ENCODE data around the gene IL4R. TPM values are rescaled to one million over a fixed set of nuclear protein-coding genes. Genes with fewer than 3 reads are reported as not detected.

IL4R gene
- total RNA-seq, 1 donor from 2014 or later: 7.8 TPM

DNA sequence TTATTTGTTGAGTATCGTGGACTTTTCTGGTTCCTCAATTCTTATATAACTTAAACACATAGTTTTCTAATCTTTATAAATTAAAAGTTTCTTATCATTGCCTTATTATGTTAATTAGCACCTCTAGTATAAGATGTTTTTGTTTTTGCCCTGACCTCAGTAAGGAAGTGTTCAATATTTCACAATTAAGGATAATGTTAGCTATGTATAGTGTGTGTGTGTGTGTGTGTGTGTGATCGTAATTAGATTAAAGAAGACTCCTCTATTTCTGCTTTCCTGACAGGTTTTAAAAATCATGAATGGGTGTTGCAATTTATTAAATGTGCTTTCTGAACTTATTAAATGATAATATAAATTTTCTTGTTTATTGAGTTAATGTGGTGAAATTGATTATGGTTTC lies 100.2 kb downstream of the IL4R start:
- H3K4me3 ChIP-seq (ENCODE audit: low read length in 3 of 3): no peak overlapping the region
- H3K27me3 ChIP-seq (ENCODE audit: control insufficient read depth in 3 of 3, insufficient read depth in 3 of 3, low read length in 3 of 3): peaks cover 0 to 2% (median 0%) of the 10 kb centered on the region in 3 donors
- H3K9ac ChIP-seq (ENCODE audit: low read depth in 1 of 3, low read length in 3 of 3): no peak overlapping the region
- H3K36me3 ChIP-seq (ENCODE audit: control insufficient read depth in 3 of 3, insufficient read depth in 3 of 3, low read length in 3 of 3): no peaks in the 10 kb centered on the region
- no peak overlapping the region for H3K27ac ChIP-seq (ENCODE audit: low read depth, low read length)
- no peaks in the 10 kb centered on the region for H3K9me3 ChIP-seq (ENCODE audit: control insufficient read depth in 3 of 3, low read length in 3 of 3)
- no peaks in the 10 kb centered on the region for H3K4me1 ChIP-seq (ENCODE audit: control insufficient read depth in 3 of 3, insufficient read depth in 3 of 3, low read length in 3 of 3)

Other genes starting within 250 kb of the IL4R start
- not detected for gene C16orf82, start 247.0 kb upstream of the IL4R start, total RNA-seq
- 2.1 TPM for gene KDM8, start 110.4 kb upstream of the IL4R start, total RNA-seq
- 51.7 TPM for gene NSMCE1, start 45.2 kb upstream of the IL4R start, total RNA-seq
- gene IL21R, start 88.2 kb downstream of the IL4R start, total RNA-seq: 0.52 TPM
- gene GTF3C1, start 235.9 kb downstream of the IL4R start, total RNA-seq: 48.0 TPM
- 7.8 TPM for gene KATNIP, start 236.2 kb downstream of the IL4R start, total RNA-seq